HepG2 (cell line): ENCODE measurements around the gene RNF208. TPM values are rescaled to one million over a fixed set of nuclear protein-coding genes. Genes with fewer than 3 reads are reported as not detected.

ENCODE experiments used
- HMGXB3 ChIP-seq: sonication (generic); formaldehyde crosslinking; IDR thresholded peaks from 2 replicates; pipeline ENCODE4 v1.4.0; 2020; ENCODE audit warnings: missing genetic modification reagents, borderline replicate concordance
- HNF1A ChIP-seq, 2 experiments: sonication (generic) in 1 of 2; formaldehyde crosslinking in 1 of 2; IDR thresholded peaks; 2 replicates each; pipeline versions ENCODE4 v1.4.0 to v1.6.1; 2016 to 2020; ENCODE audit warnings: borderline replicate concordance in 1 of 2, low read depth in 1 of 2, mild to moderate bottlenecking in 1 of 2, missing genetic modification reagents in 1 of 2
- MXD4 ChIP-seq: IDR thresholded peaks from 2 replicates; pipeline ENCODE4 v1.6.1; 2016; ENCODE audit warnings: mild to moderate bottlenecking, missing biosample characterization, missing genetic modification reagents
- PTBP1 ChIP-seq: fragments of 200-400 bp; formaldehyde crosslinking; IDR thresholded peaks from 2 replicates; pipeline ENCODE4 v1.6.1; 2018; ENCODE audit warnings: low read length, low read depth; ENCODE audit not compliant: poor library complexity, severe bottlenecking
- SIX1 ChIP-seq: sonication (generic); formaldehyde crosslinking; IDR thresholded peaks from 2 replicates; pipeline ENCODE4 v1.4.0; 2020; ENCODE audit warnings: missing genetic modification reagents, borderline replicate concordance
- ZMAT3 ChIP-seq: sonication (generic); formaldehyde crosslinking; conservative IDR thresholded peaks from 2 replicates; pipeline ENCODE4 v1.7.0; 2021; ENCODE audit warnings: missing genetic modification reagents
- ZMAT5 ChIP-seq: sonication (generic); formaldehyde crosslinking; IDR thresholded peaks from 2 replicates; pipeline ENCODE4 v1.5.0; 2020; ENCODE audit warnings: mild to moderate bottlenecking, low read depth, missing genetic modification reagents, borderline replicate concordance
- ZMYM4 ChIP-seq: sonication (generic); formaldehyde crosslinking; IDR thresholded peaks from 2 replicates; pipeline ENCODE4 v1.8.1; 2023; ENCODE audit warnings: mild to moderate bottlenecking, missing genetic modification reagents
- ZNF646 ChIP-seq: sonication (generic); formaldehyde crosslinking; IDR thresholded peaks from 2 replicates; pipeline ENCODE4 v1.9.0; 2021; ENCODE audit warnings: mild to moderate bottlenecking, missing genetic modification reagents
- polyA plus RNA-seq, 8 experiments: library from polyadenylated mRNA; depleted of rRNA in 3 of 8; stranded (reverse) in 7 of 8; unstranded in 1 of 8; fragments of >200 nt; fragmentation: Illumina TruSeq in 4 of 8; extraction: Trizol in 4 of 8; gene quantifications; 2 replicates each; pipeline versions ENCODE4 v1.2.1 to v1.2.3, GENCODE V29; 2011 to 2016; ENCODE audit warnings: low read depth in 4 of 8, missing spikeins in 1 of 8, mixed read lengths in 1 of 8; ENCODE audit not compliant: insufficient read depth in 1 of 8
- total RNA-seq, 5 experiments: library from RNA; depleted of rRNA; stranded (reverse); fragments of >200 nt; fragmentation: Illumina TruSeq; extraction: Trizol; gene quantifications; 2 replicates each; pipeline ENCODE4 v1.2.3, GENCODE V29; 2016; ENCODE audit warnings: low read depth in 1 of 5

Gene RNF208
- total and polyA plus RNA-seq, 2 of the 13 experiments (the other 11 are each of a cell fraction or from before 2014, with no cell fraction given) = 1.6 to 2.1 TPM

GRCh38 chr9:137241490-137242268, 19.6 kb upstream of the RNF208 start (continued):
- TF ChIP-seq HNF1A (IDR thresholded peaks at IDR 0.05; ENCODE audit: low read depth) (no peak), HNF1A (CRISPR knock-in tag; IDR thresholded peaks at IDR 0.05; ENCODE audit: borderline replicate concordance) (no peak), ZMAT3 (peak; percentile 27; the same call in 1 of the 2 replicates), ZMYM4 (CRISPR knock-in tag) (no peak), ZNF646 (CRISPR knock-in tag) (no peak), PTBP1 (no peak), SIX1 (no peak), ZMAT5 (CRISPR knock-in tag) (no peak), MXD4 (CRISPR knock-in tag) (0 out of 2 replicates have a peak, but pooled peaks have one; percentile 44), HMGXB3 (CRISPR knock-in tag) (peak; percentile 43; the same call in 1 of the 2 replicates)
